H9 (cell line): ENCODE results near the gene PLEK2. TPM values are rescaled to one million over a fixed set of nuclear protein-coding genes. Genes with fewer than 3 reads are reported as not detected.

Experiments
- DNase-seq: peaks from one replicate; pipeline ENCODE4 v3.0.0-alpha.2; 2017
- H2AFZ ChIP-seq: one replicate; pipeline ENCODE4 v1.6.1; 2013; ENCODE audit warnings: mild to moderate bottlenecking, low read length, control low read depth, moderate library complexity
- H2AK5ac ChIP-seq: 2 replicates; pipeline ENCODE4 v1.6.1; 2013; ENCODE audit warnings: low read length, control low read depth, mixed read lengths; ENCODE audit not compliant: insufficient read length
- H2BK120ac ChIP-seq: one replicate; pipeline ENCODE4 v1.6.1; 2013; ENCODE audit warnings: low read depth, mild to moderate bottlenecking, low read length, control low read depth, inconsistent platforms; ENCODE audit not compliant: poor library complexity, severe bottlenecking
- H2BK12ac ChIP-seq: 2 replicates; pipeline ENCODE4 v1.6.1; 2013; ENCODE audit warnings: low read length, control low read depth, mixed read lengths, low read depth; ENCODE audit not compliant: insufficient read length
- H2BK15ac ChIP-seq: 2 replicates; pipeline ENCODE4 v1.6.1; 2013; ENCODE audit warnings: low read depth, low read length, control low read depth
- H2BK20ac ChIP-seq: one replicate; pipeline ENCODE4 v1.6.1; 2013; ENCODE audit warnings: low read depth, mild to moderate bottlenecking, low read length, control low read depth, inconsistent platforms; ENCODE audit not compliant: poor library complexity, severe bottlenecking
- H2BK5ac ChIP-seq: 2 replicates; pipeline ENCODE4 v1.6.1; 2013; ENCODE audit warnings: low read length, control low read depth, mixed read lengths; ENCODE audit not compliant: insufficient read length
- H3K14ac ChIP-seq: 2 replicates; pipeline ENCODE4 v1.6.1; 2013; ENCODE audit warnings: low read length, control low read depth; ENCODE audit not compliant: insufficient read depth
- H3K18ac ChIP-seq: 2 replicates; pipeline ENCODE4 v1.6.1; 2013; ENCODE audit warnings: low read depth, mild to moderate bottlenecking, mixed read lengths, low read length, control low read depth; ENCODE audit not compliant: insufficient read length
- H3K23ac ChIP-seq: 2 replicates; pipeline ENCODE4 v1.6.1; 2013; ENCODE audit warnings: low read length, control low read depth, mixed read lengths, low read depth; ENCODE audit not compliant: insufficient read length
- H3K23me2 ChIP-seq: 2 replicates; pipeline ENCODE4 v1.6.1; 2013; ENCODE audit warnings: low read depth, mild to moderate bottlenecking, mixed read lengths, low read length, control low read depth; ENCODE audit not compliant: insufficient read length, poor library complexity, severe bottlenecking
- H3K27ac ChIP-seq: 2 replicates; pipeline ENCODE4 v1.5.1; 2013; ENCODE audit warnings: low read length, control low read depth, mixed read lengths, low read depth; ENCODE audit not compliant: insufficient read length
- H3K27me3 ChIP-seq: 2 replicates; pipeline ENCODE4 v1.6.1; 2013; ENCODE audit warnings: low read length, control low read depth, inconsistent platforms; ENCODE audit not compliant: insufficient read depth
- H3K4ac ChIP-seq: 2 replicates; pipeline ENCODE4 v1.6.1; 2013; ENCODE audit warnings: low read depth, mild to moderate bottlenecking, control low read depth, inconsistent platforms, low read length, moderate library complexity
- H3K4me1 ChIP-seq: 2 replicates; pipeline ENCODE4 v1.6.1; 2013; ENCODE audit warnings: low read length, control low read depth, inconsistent platforms; ENCODE audit not compliant: insufficient read depth
- H3K4me2 ChIP-seq: 2 replicates; pipeline ENCODE4 v1.6.1; 2013; ENCODE audit warnings: low read length, control low read depth, mixed read lengths; ENCODE audit not compliant: insufficient read length, insufficient read depth
- H3K56ac ChIP-seq: 2 replicates; pipeline ENCODE4 v1.6.1; 2013; ENCODE audit warnings: low read depth, mild to moderate bottlenecking, mixed read lengths, low read length, control low read depth; ENCODE audit not compliant: insufficient read length
- H3K79me1 ChIP-seq: 2 replicates; pipeline ENCODE4 v1.6.1; 2013; ENCODE audit warnings: low read depth, mild to moderate bottlenecking, moderate library complexity, low read length, control low read depth, inconsistent platforms; ENCODE audit not compliant: insufficient read depth, poor library complexity, severe bottlenecking
- H3K79me2 ChIP-seq: 2 replicates; pipeline ENCODE4 v1.6.1; 2013; ENCODE audit warnings: low read length, control low read depth, inconsistent platforms; ENCODE audit not compliant: insufficient read depth
- H3K9ac ChIP-seq: 2 replicates; pipeline ENCODE4 v1.6.1; 2013; ENCODE audit warnings: low read length, control low read depth, mixed read lengths; ENCODE audit not compliant: insufficient read length; ENCODE audit errors: extremely low read depth
- H3K9me3 ChIP-seq: one replicate; pipeline ENCODE4 v1.6.1; 2013; ENCODE audit warnings: low read depth, low read length, inconsistent platforms; ENCODE audit not compliant: control insufficient read depth
- H3T11ph ChIP-seq: one replicate; pipeline ENCODE4 v1.6.1; 2013; ENCODE audit warnings: mild to moderate bottlenecking, low read length, control low read depth, inconsistent platforms
- H4K20me1 ChIP-seq: one replicate; pipeline ENCODE4 v1.6.1; 2013; ENCODE audit not compliant: control insufficient read depth, insufficient read length, insufficient read depth
- H4K5ac ChIP-seq: 2 replicates; pipeline ENCODE4 v1.6.1; 2013; ENCODE audit warnings: low read depth, mild to moderate bottlenecking, mixed read lengths, low read length, control low read depth; ENCODE audit not compliant: insufficient read length
- H4K8ac ChIP-seq: replicated peaks from 2 replicates; pipeline ENCODE4 v1.6.1; 2013; ENCODE audit warnings: low read length, control low read depth, mixed read lengths, low read depth; ENCODE audit not compliant: insufficient read length
- H4K91ac ChIP-seq: 2 replicates; pipeline ENCODE4 v1.6.1; 2013; ENCODE audit warnings: low read depth, mild to moderate bottlenecking, moderate library complexity, mixed read lengths, low read length, control low read depth; ENCODE audit not compliant: insufficient read length
- H3K27ac Mint-ChIP-seq, 3 experiments: 2 replicates in 2 of 3; 3 replicates in 1 of 3; pipeline ENCODE4 v1.8.0; 2020 to 2021; ENCODE audit warnings: mixed read lengths in 3 of 3, mild to moderate bottlenecking in 1 of 3, moderate library complexity in 1 of 3
- H3K27me3 Mint-ChIP-seq: 2 replicates; pipeline ENCODE4 v1.8.0; 2021; ENCODE audit warnings: low read depth, mild to moderate bottlenecking, moderate library complexity, mixed read lengths
- H3K36me3 Mint-ChIP-seq, 3 experiments: 2 replicates in 2 of 3; 3 replicates in 1 of 3; pipeline ENCODE4 v1.8.0; 2020 to 2021; ENCODE audit warnings: low read depth in 3 of 3, mixed read lengths in 3 of 3; ENCODE audit not compliant: insufficient read depth in 1 of 3
- H3K4me1 Mint-ChIP-seq, 2 experiments: 2 replicates each; pipeline ENCODE4 v1.8.0; 2020; ENCODE audit warnings: mixed read lengths in 2 of 2
- H3K4me3 Mint-ChIP-seq, 2 experiments: 2 replicates in 1 of 2; 3 replicates in 1 of 2; pipeline ENCODE4 v1.8.0; 2020 to 2021; ENCODE audit warnings: mild to moderate bottlenecking in 2 of 2, mixed read lengths in 2 of 2, moderate library complexity in 1 of 2
- H3K9me3 Mint-ChIP-seq, 2 experiments: 2 replicates in 1 of 2; 3 replicates in 1 of 2; pipeline ENCODE4 v1.8.0; 2020; ENCODE audit warnings: mild to moderate bottlenecking in 2 of 2, mixed read lengths in 2 of 2, moderate library complexity in 1 of 2
- WGBS: extraction: QIAGEN DNeasy Blood & Tissue Kit; methylation state at CpG from one replicate; pipeline ENCODE4 v1.1.7; 2013; ENCODE audit warnings: missing lambda C conversion rate, low lambda C conversion rate, mixed read lengths; ENCODE audit not compliant: insufficient read length; ENCODE audit errors: extremely low coverage; 5-methylcytosine and 5-hydroxymethylcytosine counted together
- total RNA-seq: library from RNA; stranded (reverse); gene quantifications from 2 replicates; pipeline ENCODE4 v1.2.1, GENCODE V29; 2021
- TF ChIP-seq, protein P1 (sequence below): fragments of 200-600 bp; sonication (generic); conservative IDR thresholded peaks from 3 replicates; pipeline ENCODE4 v1.8.0; 2021; ENCODE audit warnings: antibody characterized with exemption, mild to moderate bottlenecking

PLEK2 gene
- total RNA-seq, 1 experiment from 2014 or later = not detected

- H3K36me3 Mint-ChIP-seq = no peaks in the 10 kb centered on the region
- no peak overlapping the region for H3K4me3 Mint-ChIP-seq
- Histone ChIP-seq H2AK5ac (no peak overlapping the region), H4K91ac (no peak overlapping the region), H4K8ac (no peak overlapping the region), H3K4me1 (no peaks in the 10 kb centered on the region; the same call in 1 of the 2 replicates), H3K27ac (no peak overlapping the region), H4K5ac (no peak overlapping the region), H3K23ac (no peak overlapping the region), H3K9ac (no peak overlapping the region), H2BK120ac (no peak overlapping the region), H3K79me2 (no peaks in the 10 kb centered on the region), H3K79me1 (no peaks in the 10 kb centered on the region), H3K9me3 (no peaks in the 10 kb centered on the region), H3K23me2 (no peaks in the 10 kb centered on the region), H2AFZ (no peak overlapping the region), H3K4ac (no peak overlapping the region), H3K4me2 (no peak overlapping the region), H2BK5ac (no peak overlapping the region), H3K18ac (no peak overlapping the region), H2BK12ac (no peak overlapping the region), H2BK15ac (no peak overlapping the region), H2BK20ac (no peak overlapping the region), H3K14ac (no peak overlapping the region), H3K56ac (no peak overlapping the region), H4K20me1 (no peaks in the 10 kb centered on the region), H3K27me3 (no peaks in the 10 kb centered on the region), H3T11ph (no peak overlapping the region)
- no peak for DNase-seq
- H3K4me1 Mint-ChIP-seq = peaks cover 5 to 6% of the 10 kb centered on the region in 2 experiments
- H3K27ac Mint-ChIP-seq = no peak overlapping the region; a peak in 2 of 7 replicates
- no peaks in the 10 kb centered on the region for H3K9me3 Mint-ChIP-seq
- H3K27me3 Mint-ChIP-seq = peaks cover 2% of the 10 kb centered on the region
- TF ChIP-seq, protein P1, sequence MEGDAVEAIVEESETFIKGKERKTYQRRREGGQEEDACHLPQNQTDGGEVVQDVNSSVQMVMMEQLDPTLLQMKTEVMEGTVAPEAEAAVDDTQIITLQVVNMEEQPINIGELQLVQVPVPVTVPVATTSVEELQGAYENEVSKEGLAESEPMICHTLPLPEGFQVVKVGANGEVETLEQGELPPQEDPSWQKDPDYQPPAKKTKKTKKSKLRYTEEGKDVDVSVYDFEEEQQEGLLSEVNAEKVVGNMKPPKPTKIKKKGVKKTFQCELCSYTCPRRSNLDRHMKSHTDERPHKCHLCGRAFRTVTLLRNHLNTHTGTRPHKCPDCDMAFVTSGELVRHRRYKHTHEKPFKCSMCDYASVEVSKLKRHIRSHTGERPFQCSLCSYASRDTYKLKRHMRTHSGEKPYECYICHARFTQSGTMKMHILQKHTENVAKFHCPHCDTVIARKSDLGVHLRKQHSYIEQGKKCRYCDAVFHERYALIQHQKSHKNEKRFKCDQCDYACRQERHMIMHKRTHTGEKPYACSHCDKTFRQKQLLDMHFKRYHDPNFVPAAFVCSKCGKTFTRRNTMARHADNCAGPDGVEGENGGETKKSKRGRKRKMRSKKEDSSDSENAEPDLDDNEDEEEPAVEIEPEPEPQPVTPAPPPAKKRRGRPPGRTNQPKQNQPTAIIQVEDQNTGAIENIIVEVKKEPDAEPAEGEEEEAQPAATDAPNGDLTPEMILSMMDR = no peak
- no CpG with 5 or more reads among the region's 16 CpGs for WGBS
These were observed 16.7 kb downstream of the PLEK2 start for GRCh38 chr14:67395086-67395875.
